Mucosa of descending colon (tissue), 3 donors: Measurements from ENCODE around the gene KLHL24. TPM values are rescaled to one million over a fixed set of nuclear protein-coding genes. Genes with fewer than 3 reads are reported as not detected.

Source experiments
- ATAC-seq: fragments of 200-7000 bp; cut with Tn5 transposase; one replicate; pipeline ENCODE4 v1.9.1; 2020; ENCODE audit warnings: mild to moderate bottlenecking, moderate library complexity
- DNase-seq, 3 donors: peaks; one replicate each; pipeline ENCODE4 v3.0.0-alpha.2; 2020
- H3K36me3 ChIP-seq: fragments of 200-600 bp; one replicate; pipeline ENCODE4 v1.8.0; 2021; ENCODE audit warnings: low read depth, mild to moderate bottlenecking
- H3K4me1 ChIP-seq: fragments of 200-600 bp; one replicate; pipeline ENCODE4 v1.8.0; 2021; ENCODE audit warnings: low read depth, mild to moderate bottlenecking
- H3K4me3 ChIP-seq: fragments of 200-600 bp; one replicate; pipeline ENCODE4 v1.8.0; 2021; ENCODE audit warnings: mild to moderate bottlenecking
- H3K9me3 ChIP-seq: fragments of 200-600 bp; one replicate; pipeline ENCODE4 v1.8.0; 2021; ENCODE audit warnings: mild to moderate bottlenecking
- CTCF ChIP-seq: fragments of 200-600 bp; IDR thresholded peaks from one replicate; pipeline ENCODE4 v1.8.0; 2022; ENCODE audit warnings: antibody characterized with exemption, mild to moderate bottlenecking
- intact Hi-C, 2 donors: fragments of 100-400 bp; cut with DNase I in 1 of 2; cut with micrococcal nuclease in 1 of 2; formaldehyde crosslinking; loops; one replicate each; pipeline versions ENCODE4 v1.11.0 to v1.11.1; 2022; cut with DNase I, micrococcal nuclease
- total RNA-seq, 3 donors: library from RNA; stranded (reverse); fragmentation: NEBNext Ultra II Directional in 2 of 3; extraction: Animal tissue kit (Norgen Biotek cat#: 25700) in 2 of 3; gene quantifications; one replicate each; pipeline versions ENCODE4 v1.2.1 to v1.2.4, GENCODE V29; 2021 to 2023
- donor health status: DM: no; HTN: no; CAD: no; lungs with moderate emphysema.
- donor health status: DM: no; HTN: no; CAD: no.
- donor health status: DM: no; HTN: yes; CAD: no.

Gene KLHL24
- total RNA-seq, 3 donors from 2014 or later, result 45.3 to 99.2 (median 69.9) TPM

DNA sequence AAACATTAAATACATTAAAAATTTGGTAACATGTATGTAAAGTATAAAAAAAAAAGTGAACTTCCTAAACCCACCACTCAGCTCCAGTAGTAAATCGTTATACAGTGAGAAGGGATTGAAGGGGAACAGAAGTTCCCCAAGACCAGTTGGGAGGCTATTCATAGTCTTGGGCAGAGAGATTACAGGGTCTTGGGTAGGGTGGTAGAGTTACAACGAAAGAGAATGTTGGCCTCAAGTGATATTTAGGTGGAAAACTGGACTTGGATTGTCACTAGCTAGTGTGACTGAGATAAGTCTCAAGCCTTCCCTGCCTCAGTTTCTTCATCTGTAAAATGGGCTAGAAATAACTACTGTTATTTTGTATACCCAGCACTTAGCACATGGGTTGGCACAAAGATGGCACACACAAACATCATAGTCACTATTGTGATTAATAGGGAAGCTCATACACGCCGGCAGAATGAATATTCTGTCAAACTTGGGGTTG is 61.7 kb downstream of the KLHL24 start:
- TF ChIP-seq CTCF, result no peak
- Histone ChIP-seq H3K4me3 (peak overlapping the region; percentile 91), H3K9me3 (no peaks in the 10 kb centered on the region), H3K4me1 (peaks cover 8% of the 10 kb centered on the region), H3K36me3 (no peaks in the 10 kb centered on the region)
- ATAC-seq, result no peak
- no peak for DNase-seq
- intact Hi-C loops, result no loop called here

GRCh38 chr3:183697610-183698317 is 62.3 kb downstream of the KLHL24 start, which contains the start of gene YEATS2:
Gene YEATS2 (plus strand): TSS chr3:183697797. CDS start chr3:183715163, 17,366 bp downstream.
- ATAC-seq (peak; percentile 96), DNase-seq (peak; percentile 69 to 82 (median 74))
- H3K4me1 ChIP-seq, result peaks cover 8% of the 10 kb centered on the region
- H3K9me3 ChIP-seq, result no peaks in the 10 kb centered on the region
- TF ChIP-seq CTCF, result no peak
- H3K4me3 ChIP-seq, result peak within 1 kb of the TSS; percentile 91
- intact Hi-C loops, result no loop called here
- H3K36me3 ChIP-seq, result no peaks in the 10 kb centered on the region

DNA sequence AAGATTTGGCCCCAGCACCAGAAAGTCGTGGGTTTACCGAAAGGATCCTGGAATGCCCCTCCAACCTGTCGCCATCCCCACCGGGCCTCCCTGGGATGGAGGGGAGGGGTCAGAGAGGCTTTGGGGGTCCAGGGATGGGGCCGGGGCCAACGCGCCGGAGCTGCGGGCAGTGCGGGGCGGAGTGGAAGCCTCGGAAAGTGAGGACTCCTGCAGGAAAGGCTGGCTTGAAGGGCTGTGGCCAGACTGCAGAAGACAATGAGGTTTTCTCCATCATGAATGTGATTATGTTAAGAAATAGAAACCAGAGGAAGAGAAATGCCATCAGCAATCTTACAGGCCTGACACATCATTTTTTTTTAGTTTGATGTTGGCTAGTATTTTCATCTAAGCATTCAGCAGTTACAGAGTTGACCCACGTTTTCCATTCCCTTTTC is 62.9 kb downstream of the KLHL24 start:
- intact Hi-C loops, result no loop called here
- peaks cover 8% of the 10 kb centered on the region for H3K4me1 ChIP-seq
- peak; percentile 33 to 64 (median 61) for DNase-seq
- TF ChIP-seq CTCF, result no peak
- peak overlapping the region; percentile 91 for H3K4me3 ChIP-seq
- peak; percentile 62 for ATAC-seq
- H3K36me3 ChIP-seq, result no peaks in the 10 kb centered on the region
- no peaks in the 10 kb centered on the region for H3K9me3 ChIP-seq

- TF ChIP-seq CTCF, result no peak
- ATAC-seq (peak; percentile 28), DNase-seq (peak in 1 of 3 donors; percentile 23)
- no peak overlapping the region for H3K4me3 ChIP-seq
- intact Hi-C loops, result no loop called here
- H3K4me1 ChIP-seq, result peaks cover 8% of the 10 kb centered on the region
- no peaks in the 10 kb centered on the region for H3K36me3 ChIP-seq
- H3K9me3 ChIP-seq, result no peaks in the 10 kb centered on the region
Measured at GRCh38 chr3:183698756-183699155, 63.3 kb downstream of the KLHL24 start.

- Histone ChIP-seq H3K36me3 (no peaks in the 10 kb centered on the region), H3K4me1 (peaks cover 8% of the 10 kb centered on the region), H3K4me3 (no peak overlapping the region), H3K9me3 (no peaks in the 10 kb centered on the region)
- DNase-seq (peak in 2 of 3 donors; percentile 43 to 70), ATAC-seq (peak; percentile 46)
- TF ChIP-seq CTCF, result no peak
- intact Hi-C loops, result no loop called here
Measured at GRCh38 chr3:183699238-183699947, 64.0 kb downstream of the KLHL24 start.
